Liver (tissue), 9 donors: Measurements from ENCODE around the gene XK. TPM values are rescaled to one million over a fixed set of nuclear protein-coding genes. Genes with fewer than 3 reads are reported as not detected.

Experiments used
- DNase-seq: peaks from one replicate; pipeline ENCODE4 v3.0.0-alpha.2; 2017; ENCODE audit warnings: low spot score
- H3K27ac ChIP-seq, 2 donors: one replicate each; pipeline ENCODE4 v1.7.0; 2013; ENCODE audit warnings: inconsistent platforms in 2 of 2, low read length in 2 of 2, control low read depth in 1 of 2, low read depth in 1 of 2, mild to moderate bottlenecking in 1 of 2
- H3K27me3 ChIP-seq, 4 donors: one replicate each; pipeline versions ENCODE4 v1.6.1 to v1.7.0; 2013; ENCODE audit warnings: low read length in 3 of 4, inconsistent platforms in 1 of 4, mild to moderate bottlenecking in 1 of 4, moderate library complexity in 1 of 4; ENCODE audit not compliant: control insufficient read depth in 4 of 4, insufficient read depth in 4 of 4
- H3K36me3 ChIP-seq, 4 donors: one replicate each; pipeline versions ENCODE4 v1.6.1 to v1.7.0; 2013; ENCODE audit warnings: low read length in 3 of 4, mild to moderate bottlenecking in 3 of 4, low read depth in 1 of 4, moderate library complexity in 1 of 4; ENCODE audit not compliant: control insufficient read depth in 4 of 4, insufficient read depth in 3 of 4
- H3K4me1 ChIP-seq, 4 donors: one replicate each; pipeline versions ENCODE4 v1.6.1 to v1.7.0; 2013; ENCODE audit warnings: low read length in 3 of 4, mild to moderate bottlenecking in 3 of 4, moderate library complexity in 1 of 4; ENCODE audit not compliant: control insufficient read depth in 4 of 4, insufficient read depth in 4 of 4
- H3K4me3 ChIP-seq, 3 donors: one replicate each; pipeline versions ENCODE4 v1.6.1 to v1.7.0; 2013; ENCODE audit warnings: low read length in 3 of 3, control low read depth in 1 of 3, low read depth in 1 of 3, mild to moderate bottlenecking in 1 of 3
- H3K9ac ChIP-seq, 2 donors: one replicate each; pipeline ENCODE4 v1.7.0; 2013; ENCODE audit warnings: low read length in 2 of 2, mild to moderate bottlenecking in 2 of 2, moderate library complexity in 2 of 2, control low read depth in 1 of 2, low read depth in 1 of 2
- H3K9me3 ChIP-seq, 4 donors: one replicate each; pipeline versions ENCODE4 v1.6.1 to v1.7.0; 2013; ENCODE audit warnings: low read length in 3 of 4; ENCODE audit not compliant: control insufficient read depth in 4 of 4
- ATF3 ChIP-seq: IDR thresholded peaks from 2 replicates; pipeline ENCODE4 v1.6.1; 2016; ENCODE audit warnings: antibody characterized with exemption
- CTCF ChIP-seq: fragments of 150-350 bp; IDR thresholded peaks from 2 replicates; pipeline ENCODE4 v1.5.1; 2017; ENCODE audit warnings: improper control_type of control experiment, low read depth, low read length; ENCODE audit not compliant: missing input control
- FOXA1 ChIP-seq: IDR thresholded peaks from 2 replicates; pipeline ENCODE4 v1.6.1; 2016; ENCODE audit warnings: antibody characterized with exemption
- FOXA2 ChIP-seq: IDR thresholded peaks from 2 replicates; pipeline ENCODE4 v1.6.1; 2016; ENCODE audit warnings: antibody characterized with exemption
- HNF4A ChIP-seq, 2 donors: conservative IDR thresholded peaks; 2 replicates each; pipeline ENCODE4 v1.6.1; 2016; ENCODE audit warnings: antibody characterized with exemption in 2 of 2, mild to moderate bottlenecking in 2 of 2
- HNF4G ChIP-seq: IDR thresholded peaks from 2 replicates; pipeline ENCODE4 v1.6.1; 2016; ENCODE audit warnings: antibody characterized with exemption
- JUND ChIP-seq, 2 donors: IDR thresholded peaks; 2 replicates each; pipeline ENCODE4 v1.6.1; 2016; ENCODE audit warnings: antibody characterized with exemption in 2 of 2
- MAX ChIP-seq: IDR thresholded peaks from 2 replicates; pipeline ENCODE4 v1.6.1; 2016; ENCODE audit warnings: antibody characterized with exemption
- NR2F2 ChIP-seq: IDR thresholded peaks from 2 replicates; pipeline ENCODE4 v1.6.1; 2016; ENCODE audit warnings: antibody characterized with exemption
- RAD21 ChIP-seq, 2 donors: IDR thresholded peaks; 2 replicates each; pipeline ENCODE4 v1.6.1; 2016; ENCODE audit warnings: antibody characterized with exemption in 2 of 2, mild to moderate bottlenecking in 2 of 2
- REST ChIP-seq: IDR thresholded peaks from 2 replicates; pipeline ENCODE4 v1.6.1; 2016; ENCODE audit warnings: antibody characterized with exemption, mild to moderate bottlenecking
- RXRA ChIP-seq, 2 donors: IDR thresholded peaks; 2 replicates each; pipeline ENCODE4 v1.6.1; 2017 to 2018; ENCODE audit warnings: antibody characterized with exemption in 2 of 2, mild to moderate bottlenecking in 1 of 2
- SP1 ChIP-seq: IDR thresholded peaks from 2 replicates; pipeline ENCODE4 v1.6.1; 2018; ENCODE audit warnings: antibody characterized with exemption, mild to moderate bottlenecking
- TAF1 ChIP-seq: conservative IDR thresholded peaks from 2 replicates; pipeline ENCODE4 v1.6.1; 2016; ENCODE audit warnings: antibody characterized with exemption, mild to moderate bottlenecking
- YY1 ChIP-seq: IDR thresholded peaks from 2 replicates; pipeline ENCODE4 v1.6.1; 2016; ENCODE audit warnings: antibody characterized with exemption, mild to moderate bottlenecking
- ZBTB33 ChIP-seq: IDR thresholded peaks from 2 replicates; pipeline ENCODE4 v1.6.1; 2016; ENCODE audit warnings: antibody characterized with exemption
- WGBS: extraction: QIAGEN DNeasy Blood & Tissue Kit; methylation state at CpG from one replicate; pipeline ENCODE4 v1.1.7; 2013; 5-methylcytosine and 5-hydroxymethylcytosine counted together
- polyA plus RNA-seq, 2 donors: library from polyadenylated mRNA; stranded (reverse) in 1 of 2; unstranded in 1 of 2; fragments of 200-250 nt in 1 of 2; fragments of >200 nt in 1 of 2; fragmentation: Nextera tagmentation in 1 of 2; extraction: Ambion mirVana in 1 of 2; gene quantifications; one replicate each; pipeline versions ENCODE4 v1.2.1 to v1.2.3, GENCODE V29; 2013 to 2015
- total RNA-seq, 2 donors: library from RNA; depleted of rRNA; stranded (reverse); fragments of >200 nt; gene quantifications; one replicate each; pipeline ENCODE4 v1.2.3, GENCODE V29; 2014
- donor health status: healthy.
- donor health status: healthy.
- donor health status: healthy.
- donor health status: healthy.
- donor health status: healthy.

Gene XK
- total and polyA plus RNA-seq, 4 donors = 0.83 to 68.4 (median 2.0) TPM

GRCh38 chrX:37776987-37777325 lies 91.4 kb downstream of the XK start:
- DNase-seq = no peak
- Histone ChIP-seq H3K4me3 (no peak overlapping the region), H3K9ac (no peak overlapping the region), H3K4me1 (no peaks in the 10 kb centered on the region), H3K27me3 (peaks cover 0 to 2% (median 0%) of the 10 kb centered on the region in 4 donors), H3K36me3 (no peaks in the 10 kb centered on the region), H3K9me3 (no peaks in the 10 kb centered on the region), H3K27ac (no peak overlapping the region)
- WGBS = 76% methylated on average over 2 of the region's 2 CpGs
- TF ChIP-seq SP1 (no peak), YY1 (no peak), ATF3 (no peak), FOXA1 (no peak), REST (no peak), MAX (no peak), HNF4A (conservative IDR thresholded peaks at IDR 0.05) (no peak), TAF1 (no peak), JUND (IDR thresholded peaks at IDR 0.05) (no peak), CTCF (no peak), NR2F2 (no peak), HNF4G (no peak), RXRA (IDR thresholded peaks at IDR 0.05) (no peak)

- Histone ChIP-seq H3K9me3 (no peaks in the 10 kb centered on the region), H3K9ac (no peak within 1 kb of the TSS), H3K4me1 (no peaks in the 10 kb centered on the region), H3K36me3 (no peaks in the 10 kb centered on the region), H3K27me3 (peaks cover 0 to 2% (median 0%) of the 10 kb centered on the region in 4 donors), H3K27ac (no peak within 1 kb of the TSS), H3K4me3 (no peak within 1 kb of the TSS)
- 72% methylated on average over 2 of the region's 2 CpGs for WGBS
- no peak for DNase-seq
- TF ChIP-seq HNF4G (no peak), FOXA2 (no peak), TAF1 (no peak)
Observed at GRCh38 chrX:37779857-37780256, 94.3 kb downstream of the XK start, which contains the start of gene CYBB. Gene CYBB (plus strand): TSS chrX:37780059. CDS start chrX:37780078, 19 bp downstream.

GRCh38 chrX:37781081-37781480 lies 95.5 kb downstream of the XK start:
- no peak for DNase-seq
- H3K36me3 ChIP-seq = no peaks in the 10 kb centered on the region
- WGBS = 84% methylated on average over 4 of the region's 4 CpGs
- H3K27ac ChIP-seq = no peak overlapping the region
- no peaks in the 10 kb centered on the region for H3K4me1 ChIP-seq
- H3K9ac ChIP-seq = no peak overlapping the region
- peaks cover 0 to 2% (median 0%) of the 10 kb centered on the region in 4 donors for H3K27me3 ChIP-seq
- H3K9me3 ChIP-seq = no peaks in the 10 kb centered on the region
- peak overlapping the region in 1 of 3 donors; percentile 11 for H3K4me3 ChIP-seq
- TF ChIP-seq MAX (no peak), RAD21 (IDR thresholded peaks at IDR 0.05) (no peak), FOXA1 (no peak), SP1 (no peak), FOXA2 (no peak), JUND (IDR thresholded peaks at IDR 0.05) (no peak), YY1 (no peak), ZBTB33 (no peak), HNF4G (no peak), REST (no peak)
